Calu3 (cell line): ENCODE results near the gene EXOC3L1. TPM values are rescaled to one million over a fixed set of nuclear protein-coding genes. Genes with fewer than 3 reads are reported as not detected.

Source experiments
- BruUV-seq: library from RNA; stranded (reverse); fragments of 400-500 nt; replicated peaks from 2 replicates; lab custom pipeline; 2021; lab: Mats Ljungman, UMichigan
- CTCF ChIA-PET: fragments of 300-600 bp; sonication (Branson Sonifier 250); formaldehyde crosslinking; loops from one replicate; lab custom pipeline; 2022; ENCODE audit warnings: antibody characterized with exemption; lab: Charles Lee
- DNase-seq: peaks from one replicate; pipeline ENCODE4 v3.0.0; 2022
- H3K27ac Mint-ChIP-seq: one replicate; pipeline ENCODE4 v1.8.0; 2022; ENCODE audit warnings: mixed read lengths; ENCODE audit not compliant: unreplicated experiment
- H3K27me3 Mint-ChIP-seq: one replicate; pipeline ENCODE4 v1.8.0; 2022; ENCODE audit warnings: mixed read lengths; ENCODE audit not compliant: unreplicated experiment
- H3K36me3 Mint-ChIP-seq: one replicate; pipeline ENCODE4 v1.8.0; 2022; ENCODE audit warnings: mild to moderate bottlenecking, moderate library complexity, mixed read lengths; ENCODE audit not compliant: insufficient read depth, unreplicated experiment
- H3K4me1 Mint-ChIP-seq: one replicate; pipeline ENCODE4 v1.8.0; 2022; ENCODE audit warnings: mild to moderate bottlenecking, low read depth, mixed read lengths; ENCODE audit not compliant: unreplicated experiment
- H3K4me3 Mint-ChIP-seq: one replicate; pipeline ENCODE4 v1.8.0; 2022; ENCODE audit warnings: mild to moderate bottlenecking, low read depth, moderate library complexity, mixed read lengths; ENCODE audit not compliant: unreplicated experiment
- H3K9me3 Mint-ChIP-seq: one replicate; pipeline ENCODE4 v1.8.0; 2022; ENCODE audit warnings: low read depth, mixed read lengths; ENCODE audit not compliant: unreplicated experiment
- CTCF ChIP-seq: fragments of 200-600 bp; IDR thresholded peaks from one replicate; pipeline ENCODE4 v1.8.0; 2022; ENCODE audit warnings: antibody characterized with exemption; ENCODE audit not compliant: unreplicated experiment
- intact Hi-C: fragments of 100-400 bp; cut with micrococcal nuclease; formaldehyde crosslinking; loops from one replicate; pipeline ENCODE4 v1.10.0; 2022; ENCODE audit not compliant: unreplicated experiment
- total RNA-seq: library from RNA; stranded (reverse); gene quantifications from 2 replicates; pipeline ENCODE4 v1.2.3, GENCODE V29; 2022

Gene EXOC3L1
- total RNA-seq, 1 experiment from 2014 or later: 0.31 TPM

- no peak for DNase-seq
- no TSS peak for BruUV-seq
- H3K27me3 Mint-ChIP-seq: peaks cover 13% of the 10 kb centered on the region
- TF ChIP-seq CTCF: no peak
- no peak overlapping the region for H3K27ac Mint-ChIP-seq
- H3K36me3 Mint-ChIP-seq: peaks cover 28% of the 10 kb centered on the region
- no peaks in the 10 kb centered on the region for H3K4me1 Mint-ChIP-seq
- H3K4me3 Mint-ChIP-seq: no peak overlapping the region
- no peaks in the 10 kb centered on the region for H3K9me3 Mint-ChIP-seq
- intact Hi-C loops: no loop called here
- CTCF ChIA-PET: interaction anchor here (0.6 kb wide), 1 partner anchor 165 kb away, joined by 4 read pairs; no protein-coding TSS in a partner anchor
Measured at GRCh38 chr16:67208154-67208896, 18.4 kb upstream of the EXOC3L1 start.

GRCh38 chr16:67207249-67208091 lies 17.5 kb upstream of the EXOC3L1 start:
- no peaks in the 10 kb centered on the region for H3K4me1 Mint-ChIP-seq
- intact Hi-C loops: no loop called here
- DNase-seq: no peak
- no TSS peak for BruUV-seq
- H3K36me3 Mint-ChIP-seq: peaks cover 37% of the 10 kb centered on the region
- no peak overlapping the region for H3K4me3 Mint-ChIP-seq
- H3K27me3 Mint-ChIP-seq: peaks cover 13% of the 10 kb centered on the region
- H3K9me3 Mint-ChIP-seq: no peaks in the 10 kb centered on the region
- H3K27ac Mint-ChIP-seq: peak overlapping the region; percentile 11
- TF ChIP-seq CTCF: no peak
- CTCF ChIA-PET: interaction anchor here (0.6 kb wide), 1 partner anchor 166 kb away, joined by 4 read pairs; no protein-coding TSS in a partner anchor

DNA sequence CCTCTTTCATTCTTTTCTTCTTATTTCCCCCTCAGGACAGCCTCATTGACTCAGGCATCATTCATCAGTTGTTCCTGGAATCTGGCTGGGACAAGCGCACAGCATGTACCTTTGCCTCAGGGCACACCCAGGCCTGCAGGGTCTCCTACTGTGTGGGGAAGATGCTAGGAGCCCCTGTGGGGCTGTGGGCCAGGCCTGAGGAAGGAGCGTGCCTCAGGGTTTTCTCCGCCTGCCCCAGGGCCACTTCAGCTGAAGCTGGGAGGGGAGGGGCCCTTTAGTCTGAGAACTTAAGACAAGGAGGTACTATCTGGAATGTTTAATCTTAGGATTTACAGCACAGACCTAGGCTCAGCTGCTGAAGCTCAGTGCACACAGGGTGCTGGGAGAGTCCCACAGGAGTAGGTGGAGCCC lies 16.9 kb upstream of the EXOC3L1 start:
- BruUV-seq: no TSS peak
- no peak overlapping the region for H3K4me3 Mint-ChIP-seq
- TF ChIP-seq CTCF: no peak
- peaks cover 13% of the 10 kb centered on the region for H3K27me3 Mint-ChIP-seq
- DNase-seq: no peak
- H3K4me1 Mint-ChIP-seq: no peaks in the 10 kb centered on the region
- H3K9me3 Mint-ChIP-seq: no peaks in the 10 kb centered on the region
- H3K36me3 Mint-ChIP-seq: peaks cover 42% of the 10 kb centered on the region
- CTCF ChIA-PET: no interaction called here
- H3K27ac Mint-ChIP-seq: peak overlapping the region; percentile 11
- intact Hi-C loops: no loop called here

DNA sequence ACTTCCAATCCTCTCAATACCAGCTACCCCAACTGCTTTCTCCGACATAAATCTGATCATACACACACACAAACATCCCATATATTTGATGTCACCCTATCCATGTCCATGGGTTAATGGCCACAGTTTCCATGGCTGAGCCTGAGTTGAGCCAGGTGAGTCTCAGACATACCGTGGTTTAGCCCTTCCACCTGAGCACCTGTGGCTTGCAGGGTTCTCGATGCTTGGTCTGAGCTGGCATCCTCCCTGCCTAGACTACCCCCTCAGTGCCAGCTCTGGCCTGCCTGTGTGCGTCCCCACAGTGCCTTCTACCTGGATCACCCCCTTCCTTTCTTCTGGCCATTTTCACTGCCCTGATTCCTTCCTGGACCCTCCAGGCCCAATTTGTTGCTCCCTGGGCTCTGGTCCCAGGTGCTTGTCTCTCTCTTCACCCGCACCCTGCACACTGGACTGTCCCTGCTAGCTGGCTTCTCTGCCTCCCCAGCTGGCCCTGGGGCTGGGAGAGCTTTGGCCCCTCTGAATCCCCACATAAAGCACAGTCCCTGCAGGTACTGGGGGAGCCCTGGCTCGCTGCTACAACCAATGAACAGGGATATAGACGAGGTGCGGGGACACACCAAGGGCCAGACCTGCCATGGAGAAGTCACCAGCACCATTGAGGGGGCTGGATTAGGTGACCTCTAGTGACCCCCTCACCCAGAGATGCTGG lies 16.3 kb upstream of the EXOC3L1 start:
- BruUV-seq: no TSS peak
- no peaks in the 10 kb centered on the region for H3K4me1 Mint-ChIP-seq
- H3K27ac Mint-ChIP-seq: peak overlapping the region; percentile 11
- no peak for DNase-seq
- H3K9me3 Mint-ChIP-seq: no peaks in the 10 kb centered on the region
- H3K27me3 Mint-ChIP-seq: peaks cover 13% of the 10 kb centered on the region
- CTCF ChIA-PET: interaction anchor here (0.5 to 0.6 kb wide), 2 partner anchors 157 to 293 kb away, joined by 3 to 5 read pairs; no protein-coding TSS in a partner anchor
- intact Hi-C loops: no loop called here
- H3K36me3 Mint-ChIP-seq: peaks cover 47% of the 10 kb centered on the region
- TF ChIP-seq CTCF: no peak
- H3K4me3 Mint-ChIP-seq: no peak overlapping the region
